Bladder microvascular endothelial cell (primary cell): ENCODE results near the gene H6PD. TPM values are rescaled to one million over a fixed set of nuclear protein-coding genes. Genes with fewer than 3 reads are reported as not detected.

Experiments used
- total RNA-seq: library from RNA; depleted of rRNA; stranded (reverse); fragments of >200 nt; gene quantifications from 2 replicates; pipeline ENCODE4 v1.2.3, GENCODE V29; 2014

Gene H6PD, protein sequence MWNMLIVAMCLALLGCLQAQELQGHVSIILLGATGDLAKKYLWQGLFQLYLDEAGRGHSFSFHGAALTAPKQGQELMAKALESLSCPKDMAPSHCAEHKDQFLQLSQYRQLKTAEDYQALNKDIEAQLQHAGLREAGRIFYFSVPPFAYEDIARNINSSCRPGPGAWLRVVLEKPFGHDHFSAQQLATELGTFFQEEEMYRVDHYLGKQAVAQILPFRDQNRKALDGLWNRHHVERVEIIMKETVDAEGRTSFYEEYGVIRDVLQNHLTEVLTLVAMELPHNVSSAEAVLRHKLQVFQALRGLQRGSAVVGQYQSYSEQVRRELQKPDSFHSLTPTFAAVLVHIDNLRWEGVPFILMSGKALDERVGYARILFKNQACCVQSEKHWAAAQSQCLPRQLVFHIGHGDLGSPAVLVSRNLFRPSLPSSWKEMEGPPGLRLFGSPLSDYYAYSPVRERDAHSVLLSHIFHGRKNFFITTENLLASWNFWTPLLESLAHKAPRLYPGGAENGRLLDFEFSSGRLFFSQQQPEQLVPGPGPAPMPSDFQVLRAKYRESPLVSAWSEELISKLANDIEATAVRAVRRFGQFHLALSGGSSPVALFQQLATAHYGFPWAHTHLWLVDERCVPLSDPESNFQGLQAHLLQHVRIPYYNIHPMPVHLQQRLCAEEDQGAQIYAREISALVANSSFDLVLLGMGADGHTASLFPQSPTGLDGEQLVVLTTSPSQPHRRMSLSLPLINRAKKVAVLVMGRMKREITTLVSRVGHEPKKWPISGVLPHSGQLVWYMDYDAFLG
- total RNA-seq = 8.9 and 16.8 TPM in 2 replicates

DNA sequence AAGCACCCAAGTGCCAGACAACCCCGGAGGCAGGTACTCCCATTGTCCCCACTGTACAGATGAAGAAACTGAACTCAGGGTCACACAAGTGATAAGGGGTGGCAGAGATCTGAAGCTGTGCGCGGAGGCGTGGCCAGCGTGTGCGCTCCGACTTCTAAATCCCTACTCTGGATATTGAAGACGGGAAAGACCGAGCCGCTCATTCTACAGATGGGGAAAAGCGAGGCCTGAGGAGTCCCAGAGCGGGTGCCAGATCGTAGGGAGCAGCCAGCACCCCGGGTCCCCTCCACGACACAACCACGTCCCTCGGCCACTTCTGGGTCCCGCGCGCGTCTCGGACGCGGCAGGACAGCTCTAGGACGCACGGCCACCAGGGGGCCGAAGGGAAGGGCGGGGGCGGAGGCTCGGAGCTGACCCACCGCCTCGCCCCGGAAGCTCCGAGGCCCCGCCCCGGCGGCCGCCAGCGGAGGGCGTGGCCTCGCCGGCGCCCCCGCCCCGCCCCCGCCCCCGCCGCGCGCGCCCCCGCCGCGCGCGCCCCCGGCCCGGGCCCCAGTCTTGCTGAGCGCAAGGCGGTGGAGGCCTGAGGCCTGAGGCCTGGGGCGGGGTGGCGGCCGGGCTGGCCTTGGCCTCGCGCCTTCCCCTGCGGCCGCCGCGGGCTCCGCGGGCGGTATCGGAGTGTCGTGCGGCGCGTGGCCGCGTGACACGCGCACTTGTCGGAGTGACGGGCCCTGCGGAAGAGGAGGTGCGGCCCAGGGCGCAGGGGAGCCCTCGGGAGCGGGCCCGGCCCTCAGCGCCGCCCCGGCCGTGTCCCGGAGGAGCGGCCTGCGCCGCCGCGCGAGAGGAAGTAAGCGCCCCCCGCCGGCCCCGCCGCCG is at the start of gene H6PD:
Gene H6PD (plus strand): TSS at position 552 of the 873 bp plus-strand sequence. CDS start 10,161 bp downstream, outside the sequence.

DNA sequence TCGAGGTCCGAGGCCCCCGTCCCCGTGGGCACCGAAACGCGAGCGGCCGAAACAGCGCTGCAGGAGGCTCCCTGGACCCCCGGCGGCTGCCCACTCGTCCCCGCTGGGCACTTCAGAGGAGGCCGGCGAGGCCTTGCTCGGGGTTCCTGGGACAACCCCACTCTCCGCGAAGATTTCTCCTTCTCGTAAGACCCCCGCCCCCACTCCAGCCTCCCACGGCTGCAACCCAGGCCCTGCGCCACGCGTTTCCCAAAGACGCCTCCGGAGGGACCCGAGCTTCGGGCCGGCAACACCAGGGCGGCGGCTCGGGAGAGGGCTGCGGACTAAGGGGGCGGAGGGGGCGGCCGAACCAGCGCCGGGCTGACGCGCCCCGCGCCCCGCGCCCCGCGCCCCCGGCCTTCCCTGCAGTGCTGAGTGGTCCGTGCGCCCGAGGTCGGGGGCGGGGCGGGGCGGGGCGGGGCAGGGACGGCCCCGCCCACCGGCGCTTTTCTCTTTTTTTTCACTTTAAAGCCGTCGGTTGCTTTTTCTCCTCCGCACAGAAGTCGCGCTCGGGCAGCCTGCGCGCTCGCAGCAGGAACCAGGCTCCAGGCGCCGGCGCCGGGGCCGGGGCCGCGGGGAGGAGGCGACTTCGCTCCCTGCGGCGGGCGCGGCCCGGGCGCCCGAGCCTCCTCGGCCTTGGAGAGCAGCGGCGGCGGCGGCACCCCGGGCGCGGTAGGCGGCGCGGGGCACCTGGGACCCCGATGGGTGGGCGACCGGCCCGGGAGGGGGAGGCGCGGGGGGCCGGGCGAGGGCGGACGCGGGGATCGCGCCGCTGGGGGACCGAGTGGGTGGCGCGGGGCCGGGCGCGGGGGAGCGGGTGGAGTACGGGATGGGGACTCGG is 58.0 kb downstream of the H6PD start, which contains the start of gene SPSB1:
Gene SPSB1 (plus strand): TSS at position 534 of the 880 bp plus-strand sequence. CDS start 62,998 bp downstream, outside the sequence.

Other genes starting within 250 kb of the H6PD start
- gene SLC2A7, start 208.4 kb upstream of the H6PD start, total RNA-seq = 0.06 TPM in 1 of 2 replicates, not detected in the other
- not detected in 2 replicates for gene SLC2A5, start 165.1 kb upstream of the H6PD start, total RNA-seq
- gene GPR157, start 105.7 kb upstream of the H6PD start, total RNA-seq = 2.1 and 4.8 TPM in 2 replicates
- gene SPSB1, start 58.1 kb downstream of the H6PD start, total RNA-seq = 6.5 and 31.0 TPM in 2 replicates